GM12878 (cell line): ENCODE data around the gene RABL6. TPM values are rescaled to one million over a fixed set of nuclear protein-coding genes. Genes with fewer than 3 reads are reported as not detected.

Experiments
- ATAC-seq: fragments of 200-7000 bp; cut with Tn5 transposase; 3 replicates; pipeline ENCODE4 v1.9.1; 2020; ENCODE audit warnings: mild to moderate bottlenecking, moderate library complexity
- BruUV-seq: library from RNA; stranded (reverse); fragments of 400-500 nt; replicated peaks from 2 replicates; lab custom pipeline; 2021; lab: Mats Ljungman, UMichigan
- CTCF ChIA-PET: fragments of 300-600 bp; sonication (Branson Sonifier 250); formaldehyde crosslinking; extraction: SDS; loops from one replicate; lab custom pipeline; 2021; ENCODE audit warnings: inconsistent platforms; lab: Yijun Ruan, JAX
- POLR2A ChIA-PET: fragments of 350-600 bp; formaldehyde crosslinking; extraction: SDS; loops from one replicate; lab custom pipeline; 2021; ENCODE audit warnings: inconsistent platforms; lab: Charles Lee
- RAD21 ChIA-PET: fragments of 300-600 bp; sonication (Branson Sonifier 250); formaldehyde crosslinking; loops from one replicate; lab custom pipeline; 2023; ENCODE audit warnings: antibody characterized with exemption; ENCODE audit not compliant: unreplicated experiment; lab: Charles Lee
- SMC1A ChIA-PET: fragments of 300-600 bp; sonication (Branson Sonifier 250); formaldehyde crosslinking; loops from one replicate; lab custom pipeline; 2023; ENCODE audit not compliant: unreplicated experiment, uncharacterized antibody; lab: Charles Lee
- DNase-seq: peaks from one replicate; pipeline ENCODE4 v3.0.0-alpha.2; 2011; ENCODE audit warnings: low read depth, low spot score
- FAIRE-seq: peaks from 3 replicates; lab custom pipeline; 2011; peaks lifted over from hg19 to GRCh38; lab: Jason Lieb, UNC
- H2AFZ ChIP-seq: 2 replicates; pipeline ENCODE4 v1.6.0; 2011; ENCODE audit warnings: low read depth, low read length, control low read depth; ENCODE audit not compliant: control insufficient read depth
- H3K27ac ChIP-seq: 2 replicates; pipeline ENCODE4 v1.5.1; 2011; ENCODE audit warnings: control low read depth; ENCODE audit not compliant: control insufficient read depth, insufficient read depth
- H3K27me3 ChIP-seq, 2 experiments: replicated peaks in 1 of 2; 2 replicates each; pipeline versions ENCODE4 v1.6.0 to v1.6.1; 2011; ENCODE audit warnings: low read length in 1 of 2; ENCODE audit not compliant: control insufficient read depth in 2 of 2, insufficient read depth in 2 of 2
- H3K36me3 ChIP-seq, 2 experiments: 2 replicates each; pipeline ENCODE4 v1.5.1; 2011; ENCODE audit warnings: low read length in 1 of 2; ENCODE audit not compliant: control insufficient read depth in 2 of 2, insufficient read depth in 2 of 2
- H3K4me1 ChIP-seq: 2 replicates; pipeline ENCODE4 v1.6.1; 2011; ENCODE audit warnings: mild to moderate bottlenecking, low read length, moderate library complexity, mixed read lengths; ENCODE audit not compliant: control insufficient read depth, insufficient read depth
- H3K4me2 ChIP-seq: 2 replicates; pipeline ENCODE4 v1.6.0; 2011; ENCODE audit warnings: control low read depth; ENCODE audit not compliant: control insufficient read depth, insufficient read depth
- H3K4me3 ChIP-seq: fragments of 200-600 bp; sonication (generic); 2 replicates; pipeline ENCODE4 v1.5.1; 2016
- H3K79me2 ChIP-seq: 2 replicates; pipeline ENCODE4 v1.6.0; 2011; ENCODE audit warnings: low read length; ENCODE audit not compliant: control insufficient read depth, insufficient read depth
- H3K9ac ChIP-seq: 2 replicates; pipeline ENCODE4 v1.8.0; 2011; ENCODE audit warnings: low read length, control low read depth, mixed read lengths; ENCODE audit not compliant: control insufficient read depth, insufficient read depth
- H3K9me3 ChIP-seq: replicated peaks from 3 replicates; pipeline ENCODE4 v1.5.1; 2011; ENCODE audit warnings: mild to moderate bottlenecking, low read length; ENCODE audit not compliant: control insufficient read depth, insufficient read depth
- H4K20me1 ChIP-seq: 2 replicates; pipeline ENCODE4 v1.6.0; 2011; ENCODE audit not compliant: control insufficient read depth, insufficient read depth
- ATF7 ChIP-seq: fragments of 450-650 bp; IDR thresholded peaks from 2 replicates; pipeline ENCODE4 v1.6.1; 2016; ENCODE audit warnings: low read depth, mild to moderate bottlenecking
- BMI1 ChIP-seq: fragments of 450-650 bp; IDR thresholded peaks from 2 replicates; pipeline ENCODE4 v1.6.1; 2016; ENCODE audit warnings: mild to moderate bottlenecking, moderate library complexity, borderline replicate concordance
- CHD4 ChIP-seq: fragments of 200-600 bp; sonication (generic); IDR thresholded peaks from 2 replicates; pipeline ENCODE4 v1.6.1; 2016; ENCODE audit warnings: mild to moderate bottlenecking
- CREB1 ChIP-seq: IDR thresholded peaks from 2 replicates; pipeline ENCODE4 v1.6.1; 2012; ENCODE audit warnings: low read depth, mild to moderate bottlenecking, inconsistent platforms
- CUX1 ChIP-seq: IDR thresholded peaks from 2 replicates; pipeline ENCODE4 v1.6.1; 2012; ENCODE audit warnings: improper control_type of control experiment, low read depth, low read length; ENCODE audit not compliant: insufficient replicate concordance
- HDAC2 ChIP-seq: fragments of 200-600 bp; sonication (generic); IDR thresholded peaks from 2 replicates; pipeline ENCODE4 v1.6.1; 2017
- RCOR1 ChIP-seq: conservative IDR thresholded peaks from 2 replicates; pipeline ENCODE4 v1.6.1; 2012; ENCODE audit warnings: low read depth, low read length, improper control_type of control experiment
- RFX5 ChIP-seq: IDR thresholded peaks from 2 replicates; pipeline ENCODE4 v1.6.1; 2011; ENCODE audit warnings: low read depth, low read length, improper control_type of control experiment
- TBL1XR1 ChIP-seq: IDR thresholded peaks from 2 replicates; pipeline ENCODE4 v1.6.1; 2012; ENCODE audit warnings: low read depth, low read length, improper control_type of control experiment
- ZSCAN29 ChIP-seq: fragments of 450-650 bp; IDR thresholded peaks from 2 replicates; pipeline ENCODE4 v1.6.1; 2017; ENCODE audit warnings: mild to moderate bottlenecking, moderate library complexity
- WGBS: methylation state at CpG from one replicate; pipeline ENCODE4 v1.1.6; 2016; ENCODE audit warnings: low lambda C conversion rate; ENCODE audit not compliant: insufficient replicate concordance, insufficient coverage; ENCODE audit errors: missing lambda C conversion rate; 5-methylcytosine and 5-hydroxymethylcytosine counted together
- in situ Hi-C: fragments of 300-500 bp; cut with MboI; formaldehyde crosslinking; loops from 9 replicates; pipeline ENCODE4 v1.14.3; 2018; ENCODE audit warnings: mixed read lengths
- intact Hi-C: fragments of 100-400 bp; cut with micrococcal nuclease; formaldehyde crosslinking; loops from one replicate; pipeline ENCODE4 v1.14.2; 2022; ENCODE audit not compliant: unreplicated experiment
- polyA plus RNA-seq, 11 experiments: library from polyadenylated mRNA; depleted of rRNA in 4 of 11; unstranded in 6 of 11; stranded (reverse) in 5 of 11; fragments of >200 nt; fragmentation: Nextera tagmentation in 4 of 11; fragmentation: Illumina TruSeq in 1 of 11; extraction: Ambion mirVana in 4 of 11; extraction: Trizol in 1 of 11; gene quantifications; 1 replicate in 1 of 11; 2 replicates in 10 of 11; pipeline versions ENCODE4 v1.2.1 to v1.2.3, GENCODE V29; 2011 to 2016; ENCODE audit warnings: inconsistent platforms in 2 of 11, missing spikeins in 2 of 11, low read depth in 1 of 11
- total RNA-seq, 4 experiments: library from RNA; depleted of rRNA in 3 of 4; stranded (reverse); fragments of >200 nt in 3 of 4; fragmentation: Illumina TruSeq in 1 of 4; extraction: Trizol in 1 of 4; gene quantifications; 2 replicates each; pipeline versions ENCODE4 v1.2.1 to v1.2.3, GENCODE V29; 2013 to 2021
- TF ChIP-seq, protein P1 (sequence below): fragments of 450-650 bp; IDR thresholded peaks from 2 replicates; pipeline ENCODE4 v1.6.1; 2018; ENCODE audit warnings: borderline replicate concordance, mild to moderate bottlenecking; ENCODE audit not compliant: partially characterized antibody

RABL6 gene
- total and polyA plus RNA-seq, 10 of the 15 experiments (the other 5 are each of a cell fraction or from before 2014, with no cell fraction given): 1.4 to 134 (median 42.7) TPM

DNA sequence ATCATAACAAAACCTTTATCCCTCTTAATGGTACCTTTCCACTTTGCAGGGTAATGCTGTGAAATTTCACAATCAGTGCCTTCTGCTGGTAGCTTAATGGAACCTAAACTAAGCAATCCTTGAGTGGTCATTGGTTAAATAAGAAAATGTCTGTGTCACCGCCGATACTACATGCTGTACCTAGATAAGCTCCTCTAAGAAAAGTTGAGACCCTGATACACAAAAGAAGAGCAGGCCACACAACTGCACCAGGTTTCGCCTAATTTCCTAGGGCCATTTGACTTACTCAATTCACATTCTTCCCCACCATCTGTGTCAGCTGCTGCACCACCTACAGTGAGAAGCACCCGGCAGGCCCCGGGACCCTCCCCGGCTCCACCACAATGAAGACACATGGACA is 67.4 kb downstream of the RABL6 start:
- no TSS peak for BruUV-seq
- ChIA-PET POLR2A (no interaction called here), SMC1A (no interaction called here), CTCF (no interaction called here), RAD21 (no interaction called here)
- DNase-seq (no peak), FAIRE-seq (no peak), ATAC-seq (no peak)
- in situ Hi-C loops: no loop called here
- intact Hi-C loops: no loop called here
- Histone ChIP-seq H3K79me2 (no peaks in the 10 kb centered on the region), H3K36me3 (no peaks in the 10 kb centered on the region), H3K4me3 (no peak overlapping the region), H3K27ac (no peak overlapping the region), H3K4me2 (no peak overlapping the region), H2AFZ (no peak overlapping the region), H3K9ac (no peak overlapping the region), H3K27me3 (no peaks in the 10 kb centered on the region), H3K9me3 (peaks cover 5% of the 10 kb centered on the region; the same call in 1 of the 3 replicates), H4K20me1 (no peaks in the 10 kb centered on the region), H3K4me1 (no peaks in the 10 kb centered on the region; the same call in 1 of the 2 replicates)
- TF ChIP-seq RFX5: no peak
- TF ChIP-seq, protein P1, sequence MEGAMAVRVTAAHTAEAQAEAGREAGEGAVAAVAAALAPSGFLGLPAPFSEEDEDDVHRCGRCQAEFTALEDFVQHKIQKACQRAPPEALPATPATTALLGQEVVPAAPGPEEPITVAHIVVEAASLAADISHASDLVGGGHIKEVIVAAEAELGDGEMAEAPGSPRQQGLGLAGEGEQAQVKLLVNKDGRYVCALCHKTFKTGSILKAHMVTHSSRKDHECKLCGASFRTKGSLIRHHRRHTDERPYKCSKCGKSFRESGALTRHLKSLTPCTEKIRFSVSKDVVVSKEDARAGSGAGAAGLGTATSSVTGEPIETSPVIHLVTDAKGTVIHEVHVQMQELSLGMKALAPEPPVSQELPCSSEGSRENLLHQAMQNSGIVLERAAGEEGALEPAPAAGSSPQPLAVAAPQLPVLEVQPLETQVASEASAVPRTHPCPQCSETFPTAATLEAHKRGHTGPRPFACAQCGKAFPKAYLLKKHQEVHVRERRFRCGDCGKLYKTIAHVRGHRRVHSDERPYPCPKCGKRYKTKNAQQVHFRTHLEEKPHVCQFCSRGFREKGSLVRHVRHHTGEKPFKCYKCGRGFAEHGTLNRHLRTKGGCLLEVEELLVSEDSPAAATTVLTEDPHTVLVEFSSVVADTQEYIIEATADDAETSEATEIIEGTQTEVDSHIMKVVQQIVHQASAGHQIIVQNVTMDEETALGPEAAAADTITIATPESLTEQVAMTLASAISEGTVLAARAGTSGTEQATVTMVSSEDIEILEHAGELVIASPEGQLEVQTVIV: no peak
- TF ChIP-seq HDAC2: no peak
- TF ChIP-seq TBL1XR1: no peak
- TF ChIP-seq CREB1: no peak
- TF ChIP-seq ZSCAN29: no peak
- no peak for TF ChIP-seq CHD4
- no peak for TF ChIP-seq RCOR1
- TF ChIP-seq BMI1: no peak
- TF ChIP-seq ATF7: no peak
- no peak for TF ChIP-seq CUX1
- 89% methylated on average over 6 of the region's 6 CpGs for whole genome bisulfite sequencing
